MCF 10A (cell line): Measurements from ENCODE around the gene ARHGAP15. TPM values are rescaled to one million over a fixed set of nuclear protein-coding genes. Genes with fewer than 3 reads are reported as not detected.

Experiments used
- BruUV-seq: library from RNA; stranded (reverse); fragments of 400-500 nt; replicated peaks from 2 replicates; lab custom pipeline; 2021; lab: Mats Ljungman, UMichigan
- CTCF ChIA-PET: fragments of 300-600 bp; sonication (Branson Sonifier 250); formaldehyde crosslinking; extraction: SDS; loops from one replicate; lab custom pipeline; 2021; ENCODE audit warnings: antibody characterized with exemption, inconsistent platforms; lab: Yijun Ruan, JAX
- POLR2A ChIA-PET: fragments of 300-600, 350-650 bp; sonication (Branson Sonifier 250); formaldehyde crosslinking; extraction: SDS; loops from one replicate; lab custom pipeline; 2020; ENCODE audit warnings: antibody characterized with exemption, inconsistent platforms; lab: Yijun Ruan, JAX
- DNase-seq: peaks from one replicate; pipeline ENCODE4 v3.0.0-alpha.2; 2018; ENCODE audit not compliant: unreplicated experiment
- H3K27ac Mint-ChIP-seq: one replicate; pipeline ENCODE4 v1.8.0; 2022; ENCODE audit warnings: mild to moderate bottlenecking, low read depth, mixed read lengths; ENCODE audit not compliant: unreplicated experiment
- H3K27me3 Mint-ChIP-seq: one replicate; pipeline ENCODE4 v1.8.0; 2022; ENCODE audit warnings: mixed read lengths; ENCODE audit not compliant: insufficient read depth, unreplicated experiment
- H3K36me3 Mint-ChIP-seq: one replicate; pipeline ENCODE4 v1.8.0; 2022; ENCODE audit warnings: mild to moderate bottlenecking, moderate library complexity, mixed read lengths; ENCODE audit not compliant: insufficient read depth, unreplicated experiment
- H3K4me1 Mint-ChIP-seq: one replicate; pipeline ENCODE4 v1.8.0; 2022; ENCODE audit warnings: mixed read lengths; ENCODE audit not compliant: insufficient read depth, unreplicated experiment
- H3K4me3 Mint-ChIP-seq: one replicate; pipeline ENCODE4 v1.8.0; 2022; ENCODE audit warnings: mild to moderate bottlenecking, moderate library complexity, mixed read lengths; ENCODE audit not compliant: unreplicated experiment
- H3K9me3 Mint-ChIP-seq: one replicate; pipeline ENCODE4 v1.8.0; 2022; ENCODE audit warnings: mixed read lengths; ENCODE audit not compliant: unreplicated experiment
- CTCF ChIP-seq: fragments of 200-600 bp; IDR thresholded peaks from one replicate; pipeline ENCODE4 v1.8.0; 2022; ENCODE audit warnings: antibody characterized with exemption, mild to moderate bottlenecking; ENCODE audit not compliant: unreplicated experiment
- intact Hi-C: fragments of 100-400 bp; cut with micrococcal nuclease; formaldehyde crosslinking; loops from 2 replicates; pipeline ENCODE4 v1.14.1; 2022
- total RNA-seq: library from RNA; stranded (reverse); gene quantifications from 2 replicates; pipeline ENCODE4 v1.2.3, GENCODE V29; 2022

The ARHGAP15 gene
- total RNA-seq, 1 experiment from 2014 or later = not detected

- no peaks in the 10 kb centered on the region for H3K4me1 Mint-ChIP-seq
- no peak overlapping the region for H3K27ac Mint-ChIP-seq
- no peaks in the 10 kb centered on the region for H3K36me3 Mint-ChIP-seq
- intact Hi-C loops = no loop called here
- H3K27me3 Mint-ChIP-seq = no peaks in the 10 kb centered on the region
- ChIA-PET POLR2A (interaction anchor here (0.5 to 0.6 kb wide), 2 partner anchors 29 to 785 kb away, joined by 3 read pairs; no protein-coding TSS in a partner anchor), CTCF (interaction anchor here (0.7 to 1.1 kb wide), 3 partner anchors 8 to 31 kb away, joined by 3 to 5 read pairs (median 3); no protein-coding TSS in a partner anchor)
- no peak for TF ChIP-seq CTCF
- DNase-seq = no peak
- no peaks in the 10 kb centered on the region for H3K9me3 Mint-ChIP-seq
- BruUV-seq = no TSS peak
- H3K4me3 Mint-ChIP-seq = no peak overlapping the region
Measured at GRCh38 chr2:143481237-143481623, 352.0 kb downstream of the ARHGAP15 start.

GRCh38 chr2:143481733-143482132, 352.5 kb downstream of the ARHGAP15 start:
- intact Hi-C loops = no loop called here
- H3K36me3 Mint-ChIP-seq = no peaks in the 10 kb centered on the region
- no peaks in the 10 kb centered on the region for H3K4me1 Mint-ChIP-seq
- TF ChIP-seq CTCF = no peak
- no peak overlapping the region for H3K27ac Mint-ChIP-seq
- POLR2A ChIA-PET = interaction anchor here (0.6 kb wide), 1 partner anchor 1756 kb away, joined by 3 read pairs; no protein-coding TSS in a partner anchor
- no peak overlapping the region for H3K4me3 Mint-ChIP-seq
- no peak for DNase-seq
- H3K9me3 Mint-ChIP-seq = no peaks in the 10 kb centered on the region
- BruUV-seq = no TSS peak
- H3K27me3 Mint-ChIP-seq = no peaks in the 10 kb centered on the region
- CTCF ChIA-PET = interaction anchor here (0.7 to 1.1 kb wide), 3 partner anchors 9 to 278 kb away, joined by 3 to 5 read pairs (median 4); no protein-coding TSS in a partner anchor

- Mint-ChIP-seq H3K4me3 (no peak overlapping the region), H3K36me3 (no peaks in the 10 kb centered on the region), H3K27ac (no peak overlapping the region), H3K4me1 (no peaks in the 10 kb centered on the region), H3K27me3 (no peaks in the 10 kb centered on the region), H3K9me3 (no peaks in the 10 kb centered on the region)
- no peak for DNase-seq
- ChIA-PET CTCF (interaction anchor here (0.7 to 1.1 kb wide), 3 partner anchors 9 to 279 kb away, joined by 3 to 5 read pairs (median 4); no protein-coding TSS in a partner anchor), POLR2A (interaction anchor here (0.6 kb wide), 1 partner anchor 1755 kb away, joined by 3 read pairs; no protein-coding TSS in a partner anchor)
- no TSS peak for BruUV-seq
- no peak for TF ChIP-seq CTCF
- intact Hi-C loops = no loop called here
Measured at GRCh38 chr2:143482316-143482715, 353.1 kb downstream of the ARHGAP15 start.

- DNase-seq = no peak
- BruUV-seq = no TSS peak
- CTCF ChIA-PET = no interaction called here
- Mint-ChIP-seq H3K4me1 (no peaks in the 10 kb centered on the region), H3K27ac (no peak overlapping the region), H3K36me3 (no peaks in the 10 kb centered on the region), H3K27me3 (no peaks in the 10 kb centered on the region), H3K9me3 (no peaks in the 10 kb centered on the region), H3K4me3 (no peak overlapping the region)
- intact Hi-C loops = no loop called here
- POLR2A ChIA-PET = no interaction called here
- no peak for TF ChIP-seq CTCF
Measured at GRCh38 chr2:143482771-143483170, 353.6 kb downstream of the ARHGAP15 start.
